Effector memory CD4-positive, alpha-beta T cell (primary cell): ENCODE results near the gene AMBRA1.

Experiments used
- DNase-seq, 3 donors: peaks; one replicate each; pipeline ENCODE4 v3.0.0-alpha.2; 2020
- H3K27ac ChIP-seq: 2 replicates; pipeline ENCODE4 v1.7.0; 2013; ENCODE audit warnings: mild to moderate bottlenecking, low read length, moderate library complexity; ENCODE audit not compliant: insufficient read depth, poor library complexity, severe bottlenecking
- H3K27me3 ChIP-seq: replicated peaks from 2 replicates; pipeline ENCODE4 v1.7.0; 2013; ENCODE audit warnings: mild to moderate bottlenecking, low read length; ENCODE audit not compliant: insufficient read depth, control insufficient read depth, poor library complexity, severe bottlenecking
- H3K36me3 ChIP-seq: 2 replicates; pipeline ENCODE4 v1.7.0; 2013; ENCODE audit warnings: mild to moderate bottlenecking, low read length, moderate library complexity; ENCODE audit not compliant: control insufficient read depth, insufficient read depth
- H3K4me1 ChIP-seq: 2 replicates; pipeline ENCODE4 v1.7.0; 2013; ENCODE audit warnings: low read length, mild to moderate bottlenecking; ENCODE audit not compliant: control insufficient read depth, insufficient read depth, poor library complexity, severe bottlenecking
- H3K4me3 ChIP-seq: 2 replicates; pipeline ENCODE4 v1.7.0; 2013; ENCODE audit warnings: low read length, low read depth, mild to moderate bottlenecking; ENCODE audit not compliant: insufficient read depth, poor library complexity, severe bottlenecking
- H3K9me3 ChIP-seq: 2 replicates; pipeline ENCODE4 v1.7.0; 2013; ENCODE audit warnings: mild to moderate bottlenecking, low read length, moderate library complexity; ENCODE audit not compliant: control insufficient read depth

The AMBRA1 gene

GRCh38 chr11:46497498-46497897, 96.3 kb downstream of the AMBRA1 start:
- DNase-seq: no peak
- no peaks in the 10 kb centered on the region for H3K4me1 ChIP-seq
- no peak overlapping the region for H3K27ac ChIP-seq
- no peaks in the 10 kb centered on the region for H3K27me3 ChIP-seq
- peaks cover 32% of the 10 kb centered on the region for H3K36me3 ChIP-seq
- no peak overlapping the region for H3K4me3 ChIP-seq
- no peaks in the 10 kb centered on the region for H3K9me3 ChIP-seq

DNA sequence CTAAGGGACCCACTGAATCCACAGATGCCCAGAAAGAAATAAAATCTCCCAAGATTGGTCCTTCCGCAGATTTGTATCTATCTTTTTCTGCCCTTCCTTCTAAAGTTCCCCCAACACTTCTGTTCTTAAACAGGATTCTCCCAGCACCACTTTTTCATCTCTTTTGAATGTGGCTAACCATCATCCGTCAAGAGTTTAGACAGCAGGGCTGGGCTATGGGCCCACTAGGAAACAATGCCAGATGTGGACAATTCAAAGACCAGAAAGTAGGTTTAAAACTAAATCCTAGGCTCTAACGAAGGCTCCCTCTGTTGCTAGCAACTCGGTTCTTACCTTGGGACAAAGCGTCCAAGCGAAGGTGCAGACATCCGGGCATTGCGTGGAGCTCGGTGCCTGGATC, 100.0 kb downstream of the AMBRA1 start:
- Histone ChIP-seq H3K36me3 (peaks cover 41% of the 10 kb centered on the region), H3K4me1 (no peaks in the 10 kb centered on the region), H3K27me3 (no peaks in the 10 kb centered on the region), H3K9me3 (no peaks in the 10 kb centered on the region), H3K27ac (no peak overlapping the region), H3K4me3 (no peak overlapping the region)
- no peak for DNase-seq

DNA sequence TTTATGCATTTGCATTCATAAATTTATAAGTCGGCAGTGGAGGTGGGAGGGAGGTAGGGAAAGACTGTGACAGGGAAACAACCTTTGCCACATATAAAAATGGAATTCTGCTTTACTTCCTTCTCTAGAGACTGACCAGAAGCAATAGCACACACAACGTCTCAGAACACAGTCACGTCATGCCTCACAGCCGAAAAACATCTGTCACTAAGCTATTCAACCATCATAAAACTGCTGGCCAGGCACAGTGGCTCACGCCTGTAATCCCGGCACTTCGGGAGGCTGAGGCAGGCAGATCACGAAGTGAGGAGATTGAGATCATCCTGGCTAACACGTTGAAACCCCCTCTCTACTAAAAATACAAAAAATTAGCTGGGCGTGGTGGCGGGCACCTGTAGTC, 101.3 kb downstream of the AMBRA1 start:
- no peaks in the 10 kb centered on the region for H3K9me3 ChIP-seq
- no peaks in the 10 kb centered on the region for H3K27me3 ChIP-seq
- peaks cover 36% of the 10 kb centered on the region for H3K36me3 ChIP-seq
- H3K4me1 ChIP-seq: no peaks in the 10 kb centered on the region
- H3K4me3 ChIP-seq: no peak overlapping the region
- no peak for DNase-seq
- H3K27ac ChIP-seq: no peak overlapping the region

DNA sequence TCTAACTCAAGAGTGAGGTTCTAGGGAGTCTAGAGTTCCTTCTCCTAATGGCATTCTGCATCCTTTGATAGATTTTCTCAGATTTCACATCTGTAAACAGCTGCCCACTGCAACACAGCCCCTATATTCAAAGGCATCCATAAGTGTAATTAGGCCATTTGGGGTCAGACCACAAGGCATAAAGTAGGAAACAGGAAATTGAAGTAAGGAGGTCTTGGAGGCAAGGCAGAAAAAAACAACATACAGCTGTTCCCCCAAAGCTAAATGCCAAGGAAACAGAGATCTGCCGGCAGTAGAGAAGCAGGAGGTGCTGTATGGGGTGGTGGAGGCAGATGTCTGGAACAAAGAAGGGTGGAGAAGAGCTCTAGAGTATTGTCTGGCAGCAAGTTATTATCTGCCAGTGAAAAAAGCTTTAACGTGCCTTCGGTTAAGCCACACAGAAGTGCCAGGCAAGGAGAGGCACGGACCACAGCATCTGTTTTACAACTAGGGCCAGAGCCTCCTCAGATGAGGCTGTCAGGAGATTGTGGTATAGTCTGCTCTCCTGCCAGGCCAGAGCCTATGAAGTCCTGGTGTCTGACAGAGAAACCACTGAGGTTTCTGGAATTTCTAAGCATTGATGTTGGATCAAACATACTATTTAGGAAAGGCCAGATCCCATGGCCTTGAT, 102.0 kb downstream of the AMBRA1 start:
- no peaks in the 10 kb centered on the region for H3K4me1 ChIP-seq
- H3K9me3 ChIP-seq: no peaks in the 10 kb centered on the region
- no peak for DNase-seq
- no peak overlapping the region for H3K4me3 ChIP-seq
- no peak overlapping the region for H3K27ac ChIP-seq
- H3K27me3 ChIP-seq: no peaks in the 10 kb centered on the region
- peaks cover 34% of the 10 kb centered on the region for H3K36me3 ChIP-seq

DNA sequence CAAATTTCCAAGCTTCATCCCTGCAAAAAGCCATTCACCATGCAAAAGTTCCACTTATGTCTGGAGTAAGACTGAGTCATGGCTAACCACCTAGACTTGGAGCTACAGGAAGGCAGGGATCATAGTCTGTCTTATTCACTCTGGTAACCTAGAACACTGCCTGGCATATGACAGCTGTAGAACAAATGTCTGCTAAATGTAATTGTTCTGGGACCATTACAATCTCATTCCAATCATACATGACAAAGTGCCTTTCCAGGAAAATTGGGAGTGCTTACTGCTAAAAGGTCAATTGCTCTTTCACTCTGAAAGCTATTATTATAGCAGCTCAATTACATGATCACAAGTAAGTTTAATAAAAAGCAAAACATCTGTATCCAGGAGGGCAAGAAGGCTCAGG, 103.2 kb downstream of the AMBRA1 start:
- DNase-seq: no peak
- Histone ChIP-seq H3K4me3 (no peak overlapping the region), H3K9me3 (no peaks in the 10 kb centered on the region), H3K27me3 (no peaks in the 10 kb centered on the region), H3K27ac (no peak overlapping the region), H3K4me1 (no peaks in the 10 kb centered on the region), H3K36me3 (peaks cover 33% of the 10 kb centered on the region)

- no peak overlapping the region for H3K4me3 ChIP-seq
- no peaks in the 10 kb centered on the region for H3K27me3 ChIP-seq
- no peak for DNase-seq
- H3K36me3 ChIP-seq: peaks cover 26% of the 10 kb centered on the region
- H3K4me1 ChIP-seq: no peaks in the 10 kb centered on the region
- H3K9me3 ChIP-seq: no peaks in the 10 kb centered on the region
- no peak overlapping the region for H3K27ac ChIP-seq
Observed at GRCh38 chr11:46489656-46490560, 103.9 kb downstream of the AMBRA1 start.

DNA sequence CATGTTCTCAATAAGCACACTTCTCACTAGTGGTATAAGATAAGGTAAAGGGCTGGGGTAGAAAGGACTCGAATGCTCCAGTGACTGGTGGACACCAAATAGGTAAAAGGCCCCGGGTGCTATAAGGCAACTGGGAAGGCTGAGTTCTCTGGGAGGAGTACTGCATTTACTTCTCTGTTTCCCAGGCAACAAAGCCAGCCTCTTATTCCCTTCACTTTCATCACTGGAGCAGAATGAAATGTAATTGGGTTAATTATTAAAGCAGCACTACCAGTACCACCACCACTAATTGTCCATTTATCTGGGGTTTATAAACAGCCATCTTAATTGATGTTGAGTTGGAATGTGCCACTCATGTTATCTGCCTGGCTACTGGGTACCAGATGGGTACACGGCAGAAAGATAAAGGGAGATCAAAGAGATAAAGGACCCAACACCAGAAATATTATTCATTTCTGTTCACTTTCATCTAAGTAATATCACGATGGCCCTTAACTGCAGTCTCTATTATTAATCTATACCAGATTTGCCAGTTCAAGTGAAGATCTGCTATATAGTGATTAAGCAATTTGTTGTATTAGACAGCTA, 107.9 kb downstream of the AMBRA1 start:
- H3K4me3 ChIP-seq: no peak overlapping the region
- no peaks in the 10 kb centered on the region for H3K36me3 ChIP-seq
- no peaks in the 10 kb centered on the region for H3K27me3 ChIP-seq
- peaks cover under 1% of the 10 kb centered on the region for H3K4me1 ChIP-seq
- DNase-seq: no peak
- H3K9me3 ChIP-seq: no peaks in the 10 kb centered on the region
- no peak overlapping the region for H3K27ac ChIP-seq

DNA sequence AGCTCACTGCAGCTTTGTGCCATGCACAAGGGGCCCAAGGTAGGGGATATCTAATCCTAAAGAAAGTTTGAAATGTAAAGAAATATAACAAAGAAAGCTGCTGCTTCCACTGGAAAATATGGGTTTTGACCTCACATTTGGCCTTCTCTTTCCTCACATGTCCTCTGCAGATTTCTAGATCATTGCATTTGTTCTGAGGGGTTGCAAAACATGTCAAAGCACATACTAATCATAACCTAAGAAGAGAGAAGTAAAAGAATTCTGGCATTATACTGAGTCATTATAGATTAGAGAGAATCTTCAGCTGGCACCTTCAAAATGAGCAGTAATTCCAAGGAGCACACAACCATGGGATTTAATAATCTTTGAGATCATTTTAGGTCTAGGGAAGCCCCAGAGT, 109.7 kb downstream of the AMBRA1 start:
- H3K27ac ChIP-seq: no peak overlapping the region
- H3K36me3 ChIP-seq: no peaks in the 10 kb centered on the region
- no peaks in the 10 kb centered on the region for H3K27me3 ChIP-seq
- DNase-seq: no peak
- H3K4me3 ChIP-seq: no peak overlapping the region
- peaks cover 2% of the 10 kb centered on the region for H3K4me1 ChIP-seq
- H3K9me3 ChIP-seq: no peaks in the 10 kb centered on the region

GRCh38 chr11:46480909-46481308, 112.9 kb downstream of the AMBRA1 start:
- no peak overlapping the region for H3K27ac ChIP-seq
- no peaks in the 10 kb centered on the region for H3K36me3 ChIP-seq
- H3K9me3 ChIP-seq: no peaks in the 10 kb centered on the region
- no peaks in the 10 kb centered on the region for H3K27me3 ChIP-seq
- H3K4me3 ChIP-seq: no peak overlapping the region
- H3K4me1 ChIP-seq: peaks cover 2% of the 10 kb centered on the region
- no peak for DNase-seq

DNA sequence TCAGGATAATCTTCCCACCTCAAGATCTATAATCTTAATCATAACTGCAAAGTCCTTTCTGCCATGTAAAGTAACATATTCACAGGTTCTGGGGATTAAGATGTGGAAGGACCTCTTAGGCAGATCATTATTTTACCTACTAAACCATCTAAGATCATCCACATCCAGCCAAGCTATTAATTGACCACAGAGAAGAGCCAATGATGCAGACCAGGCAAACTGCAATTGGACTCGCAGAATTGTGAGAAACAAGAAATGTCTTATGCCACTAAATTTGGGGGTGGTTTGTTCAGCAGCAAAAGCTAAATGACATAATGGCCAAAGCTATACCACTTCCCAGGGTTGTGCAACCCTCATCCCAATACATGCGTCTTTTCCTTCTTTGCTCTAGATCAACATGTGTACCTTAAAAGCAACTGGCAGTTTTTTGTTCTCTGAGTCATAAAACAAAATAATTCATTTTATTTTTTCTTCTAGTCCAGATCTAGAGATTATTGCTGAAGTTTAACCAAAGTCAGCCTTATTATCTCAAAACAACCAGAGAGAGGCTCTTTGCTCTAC, 113.6 kb downstream of the AMBRA1 start:
- H3K9me3 ChIP-seq: no peaks in the 10 kb centered on the region
- DNase-seq: no peak
- no peaks in the 10 kb centered on the region for H3K27me3 ChIP-seq
- no peak overlapping the region for H3K27ac ChIP-seq
- peaks cover 2% of the 10 kb centered on the region for H3K4me1 ChIP-seq
- H3K36me3 ChIP-seq: no peaks in the 10 kb centered on the region
- H3K4me3 ChIP-seq: no peak overlapping the region
